Limb (tissue), 2 donors: ENCODE measurements around the gene ARRB1.

Source experiments
- DNase-seq, 2 donors: peaks; one replicate each; pipeline ENCODE4 v3.0.0-alpha.2; 2016; ENCODE audit errors: extremely low spot score in 2 of 2

Gene ARRB1

DNA sequence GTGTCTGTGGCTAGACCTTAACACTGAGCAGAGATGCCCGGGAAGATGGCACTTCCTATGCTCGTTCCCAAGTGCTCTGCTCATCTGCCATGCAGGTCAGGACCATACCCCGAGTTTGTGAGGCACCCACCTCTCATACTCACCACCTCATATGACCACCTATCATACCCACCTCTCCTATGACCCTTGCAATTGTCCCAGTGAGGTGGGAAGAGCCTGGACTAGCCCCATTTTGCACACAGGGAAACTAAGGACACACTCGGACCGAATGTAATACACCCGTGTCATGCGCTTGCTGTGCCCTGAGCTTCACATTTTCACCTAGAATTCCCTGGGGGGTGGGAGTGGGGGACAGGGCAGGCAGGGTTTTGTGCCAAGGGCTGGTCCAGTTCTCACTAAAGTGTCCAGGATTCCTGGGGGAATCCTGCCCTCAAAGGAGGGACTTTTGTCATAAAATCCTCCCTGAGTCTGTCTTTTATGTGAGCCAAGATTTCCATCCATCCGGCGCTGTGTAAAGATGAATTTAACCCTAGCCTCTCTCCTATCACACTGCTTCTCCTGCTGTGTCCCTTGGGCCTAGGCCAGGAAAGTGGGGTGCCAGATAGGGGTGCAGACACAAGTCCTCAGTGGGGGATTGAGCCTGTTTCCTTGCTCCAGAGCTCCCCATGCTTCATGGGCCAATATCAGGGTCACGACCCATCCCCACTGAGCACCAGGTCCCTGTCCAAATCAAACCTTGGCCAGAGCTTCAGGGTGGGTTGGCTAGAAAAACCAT is 90.9 kb downstream of the ARRB1 start:
- DNase-seq = peak in 1 of 2 donors; percentile 21

DNA sequence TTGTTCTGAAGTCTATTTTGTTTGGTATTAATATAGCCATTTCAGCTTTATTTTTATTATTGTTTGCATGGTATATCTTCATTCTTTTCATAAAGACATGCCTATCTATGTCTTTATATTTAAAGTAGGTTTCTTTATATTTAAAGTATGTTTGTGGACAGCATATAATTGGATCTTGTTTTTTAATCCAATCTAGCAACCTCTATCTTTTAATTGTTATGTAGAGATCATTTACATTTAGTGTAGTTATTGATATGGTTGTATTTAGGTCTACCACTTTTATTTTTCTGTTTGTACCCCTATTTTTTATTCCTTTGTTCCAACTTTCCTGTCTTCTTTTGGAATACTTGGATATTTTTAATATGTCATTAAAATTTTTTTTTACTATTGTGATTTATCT is 97.1 kb downstream of the ARRB1 start:
- DNase-seq = no peak

DNA sequence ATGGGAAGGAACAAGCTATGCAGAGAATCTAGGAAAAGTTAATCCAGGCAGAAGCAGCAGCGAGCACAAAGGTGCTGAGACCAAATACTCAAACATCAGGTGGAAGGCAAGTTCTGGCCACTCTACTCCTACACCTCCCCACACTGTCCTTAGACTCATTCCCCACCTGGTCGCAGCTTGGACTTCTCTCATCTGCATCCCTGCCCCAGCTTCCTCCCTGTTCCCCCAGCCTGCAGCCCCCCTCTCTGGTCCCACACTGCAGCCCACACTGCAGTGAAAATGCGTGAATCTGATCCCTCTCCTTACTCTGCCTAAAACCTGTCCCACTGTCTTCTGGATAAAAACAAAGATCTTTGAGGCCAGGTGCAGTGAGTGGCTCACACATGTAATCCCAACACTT is 101.8 kb downstream of the ARRB1 start:
- no peak for DNase-seq

DNA sequence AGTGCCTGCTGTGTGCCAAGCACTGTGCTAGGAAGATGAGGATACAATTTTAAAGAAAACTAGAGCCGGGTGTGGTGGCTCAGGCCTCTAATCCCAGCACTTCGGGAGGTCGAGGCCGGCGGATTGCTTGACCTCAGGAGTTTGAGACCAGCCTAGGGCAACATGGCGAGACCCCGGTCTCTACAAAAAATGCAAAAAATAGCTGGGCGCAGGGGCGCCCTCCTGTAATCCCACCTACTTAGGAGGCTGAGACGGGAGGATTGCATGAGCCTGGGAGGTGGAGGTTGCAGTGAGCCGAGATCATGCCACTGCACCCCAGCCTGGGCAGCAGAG is 102.6 kb downstream of the ARRB1 start:
- DNase-seq = no peak

DNA sequence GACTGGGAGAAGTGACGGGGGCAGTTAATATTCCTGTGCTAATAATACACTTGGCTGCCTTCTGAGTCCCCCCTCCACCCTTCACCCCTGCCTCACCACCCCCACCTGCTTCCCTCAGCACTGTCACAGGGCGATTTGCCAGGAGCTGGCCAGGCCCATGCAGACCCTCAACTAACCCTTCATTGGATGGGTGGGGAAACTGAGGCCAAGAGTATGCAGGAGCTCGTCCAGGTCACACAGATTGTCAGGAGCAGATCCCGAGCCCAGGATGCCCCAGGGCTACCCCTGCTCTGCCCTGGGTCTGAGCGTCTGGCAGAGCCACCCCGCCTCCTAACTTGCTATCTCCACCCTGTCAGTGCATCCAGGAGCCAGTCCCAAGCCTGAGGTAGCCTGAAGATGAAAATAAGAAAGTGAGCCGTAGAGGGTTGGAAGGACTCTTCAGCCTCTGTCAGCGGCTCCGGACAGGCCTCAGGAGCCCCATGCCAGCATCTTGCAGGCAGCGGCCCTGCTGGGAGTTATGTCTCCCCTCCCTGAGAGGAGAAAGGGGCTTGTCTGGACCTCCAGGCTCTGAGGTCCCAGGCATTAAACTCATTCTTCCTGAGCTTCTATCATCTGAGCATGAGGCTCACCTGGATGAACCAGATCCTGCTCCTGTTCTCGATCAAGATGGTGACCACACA is 104.7 kb downstream of the ARRB1 start:
- no peak for DNase-seq

DNA sequence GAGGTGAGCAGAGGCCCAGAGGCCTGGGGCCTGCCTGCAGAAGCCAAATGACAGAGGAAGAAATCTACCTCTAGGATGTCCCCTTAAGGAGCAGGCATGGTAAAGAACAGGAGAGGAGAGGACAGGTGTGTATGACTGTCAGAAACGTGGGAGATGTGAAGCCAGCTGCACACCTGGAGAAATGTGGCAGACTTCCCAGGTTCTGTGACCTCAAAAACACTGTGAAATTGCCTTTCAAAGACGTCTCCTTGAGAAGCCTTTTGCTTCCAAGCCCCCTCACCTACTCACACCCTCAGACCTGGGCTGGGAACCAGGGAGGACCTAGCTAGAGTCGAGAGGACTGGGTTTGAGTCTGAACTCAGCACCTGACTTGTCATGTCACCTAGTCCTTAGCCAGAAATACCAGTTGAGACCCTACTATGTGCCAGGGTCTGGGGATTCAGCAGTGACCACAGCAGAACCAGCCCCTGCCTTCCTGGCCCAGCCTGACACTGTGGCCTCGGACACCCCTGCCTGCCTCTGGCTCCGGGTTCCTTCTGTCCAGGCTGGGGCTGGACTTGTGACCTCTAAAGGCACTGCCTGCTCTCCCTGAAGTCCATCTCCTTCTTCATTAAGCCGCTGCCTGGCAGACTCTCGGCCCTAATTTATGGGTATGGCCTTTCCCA is 105.3 kb downstream of the ARRB1 start:
- no peak for DNase-seq

DNA sequence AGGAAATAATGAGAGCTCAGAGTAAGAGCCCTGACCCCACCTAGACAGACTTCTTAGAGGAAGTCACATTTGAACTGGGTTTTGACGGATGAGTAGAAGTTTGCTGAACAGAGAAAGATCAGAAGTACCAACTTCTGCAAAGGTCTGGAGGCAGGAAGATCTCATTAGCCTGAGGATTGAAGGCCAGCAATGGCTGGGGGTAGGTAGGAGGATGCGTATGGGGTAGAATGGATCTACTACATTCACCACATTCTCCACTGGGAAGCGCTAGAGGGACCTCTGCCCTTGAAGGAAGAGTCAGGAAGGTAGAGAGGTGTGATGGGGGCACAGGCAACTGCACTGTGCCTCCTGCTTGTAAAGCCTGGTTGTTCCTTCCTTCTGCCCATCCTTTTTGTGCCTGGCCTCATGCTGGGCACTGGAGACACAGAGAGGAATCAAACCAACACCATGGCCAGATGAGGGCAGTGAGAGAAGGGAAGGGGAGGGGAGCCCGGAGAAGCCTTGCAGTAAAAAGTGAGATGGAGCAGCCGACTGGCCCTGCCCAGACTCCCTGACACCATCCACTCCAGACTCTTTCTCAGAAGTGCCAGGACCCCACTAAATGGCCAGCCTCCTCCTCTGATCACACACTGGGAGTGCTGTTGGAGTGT is 106.0 kb downstream of the ARRB1 start:
- DNase-seq = peak in 1 of 2 donors; percentile 11

DNA sequence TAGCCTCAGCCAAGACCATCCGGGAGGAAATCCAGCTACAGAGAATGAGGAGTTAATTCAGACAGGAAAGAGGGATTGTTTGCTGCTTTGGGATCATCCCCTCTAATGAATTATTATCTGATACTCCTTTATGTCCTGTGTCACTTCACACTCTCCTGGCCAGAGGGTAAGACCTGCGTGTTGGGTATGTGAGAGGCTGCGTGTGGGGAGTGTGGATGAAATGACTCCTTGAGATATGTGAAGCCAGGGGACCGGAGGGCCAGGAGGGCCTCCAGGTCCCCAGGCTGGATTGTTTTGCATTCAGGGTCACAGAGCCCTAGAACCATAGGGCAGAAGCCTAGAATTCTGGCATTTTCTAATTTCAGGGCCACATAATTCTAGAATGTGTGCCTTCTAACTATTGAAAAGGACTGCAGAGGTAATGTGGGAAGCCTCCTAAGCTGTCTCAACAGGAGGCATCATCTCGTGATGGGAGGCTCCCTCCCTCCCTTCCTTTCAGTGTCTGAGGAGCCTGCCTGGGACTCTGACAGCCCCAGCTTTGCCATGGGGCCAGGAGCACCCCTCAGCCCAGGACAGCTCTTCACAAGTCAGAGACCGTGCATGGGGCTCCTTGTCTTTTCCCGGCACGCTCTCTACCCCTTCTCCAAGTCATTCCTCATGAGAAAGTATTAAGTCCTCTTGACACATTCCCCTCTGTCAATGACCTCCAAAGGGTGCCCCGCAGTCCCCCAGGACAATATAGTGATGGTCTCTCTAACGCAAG is 107.2 kb downstream of the ARRB1 start:
- DNase-seq = peak in 1 of 2 donors; percentile 7

DNA sequence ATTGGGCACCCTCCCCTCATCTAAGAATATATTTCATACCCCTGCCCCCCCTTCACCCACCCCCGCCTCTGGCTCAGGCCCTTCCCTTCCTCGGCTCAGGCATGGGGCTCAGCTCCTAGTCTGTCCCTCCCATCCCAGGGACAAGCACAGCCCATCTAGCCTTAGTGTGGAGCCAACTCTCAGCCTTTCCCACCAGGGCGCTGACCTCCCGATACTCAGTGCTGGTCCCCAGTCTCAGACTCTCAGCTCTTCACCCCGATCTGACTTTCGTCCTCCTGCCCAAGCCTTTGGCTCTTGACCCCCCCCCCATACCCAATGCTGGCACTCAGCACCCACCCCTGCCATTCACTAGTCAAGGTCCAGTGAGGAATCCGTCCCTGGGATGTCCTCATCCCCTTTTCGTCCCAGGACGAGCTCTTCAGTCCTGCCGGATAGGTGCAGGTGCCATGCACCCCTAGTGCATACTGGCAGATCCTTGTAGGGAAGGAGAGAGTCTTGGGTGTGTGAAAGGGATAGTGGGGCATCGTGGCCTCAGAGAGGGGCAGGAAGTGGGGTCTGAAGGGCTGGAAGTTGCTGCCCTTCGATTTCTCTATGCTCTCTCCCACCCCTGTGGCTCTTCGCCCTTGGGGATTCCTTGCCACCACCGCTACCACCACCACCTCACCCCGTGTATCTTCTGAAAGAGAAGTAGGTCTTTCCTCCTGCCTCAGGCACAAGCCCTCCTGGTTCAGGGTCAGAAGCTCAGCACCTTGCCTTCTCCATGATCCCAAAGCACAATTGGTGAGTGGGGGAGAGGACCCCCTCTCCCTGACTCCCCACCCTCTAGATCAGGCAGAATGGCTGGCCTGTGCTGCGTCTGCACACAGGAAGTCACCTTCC is 108.5 kb downstream of the ARRB1 start:
- DNase-seq = peak in 1 of 2 donors; percentile 26

DNA sequence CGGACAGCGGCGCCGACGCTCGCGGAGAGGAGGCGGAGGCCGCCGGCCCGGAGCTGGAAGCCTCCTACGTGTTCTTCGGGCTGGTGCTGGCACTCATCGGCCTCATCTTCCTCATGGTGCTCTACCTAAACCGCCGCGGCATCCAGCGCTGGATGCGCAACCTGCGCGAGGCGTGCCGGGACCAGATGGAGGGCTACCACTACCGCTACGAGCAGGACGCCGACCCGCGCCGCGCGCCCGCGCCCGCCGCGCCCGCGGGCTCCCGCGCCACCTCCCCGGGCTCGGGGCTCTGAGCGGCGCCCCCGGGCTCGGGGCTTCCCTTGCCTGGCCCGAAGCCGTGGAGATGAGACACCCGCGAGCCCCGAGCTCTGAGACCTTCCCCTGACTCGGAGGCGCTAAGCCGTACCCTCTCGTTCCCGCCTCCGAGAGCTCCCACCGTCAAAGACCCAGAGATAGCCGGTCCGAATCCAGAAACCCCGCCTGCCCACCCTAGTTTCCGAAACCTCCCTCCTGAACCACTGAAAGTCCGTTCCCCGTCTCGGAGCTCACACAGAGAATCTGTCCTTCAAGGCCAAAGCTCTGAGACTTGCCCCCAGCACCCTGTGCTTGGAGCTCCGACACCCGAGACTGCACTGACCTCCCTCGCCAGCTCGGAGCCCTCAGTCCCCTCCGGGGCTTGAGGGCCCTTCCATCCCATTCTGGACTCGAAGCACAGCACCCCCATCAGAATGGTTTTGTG is 109.4 kb downstream of the ARRB1 start:
- no peak for DNase-seq

DNA sequence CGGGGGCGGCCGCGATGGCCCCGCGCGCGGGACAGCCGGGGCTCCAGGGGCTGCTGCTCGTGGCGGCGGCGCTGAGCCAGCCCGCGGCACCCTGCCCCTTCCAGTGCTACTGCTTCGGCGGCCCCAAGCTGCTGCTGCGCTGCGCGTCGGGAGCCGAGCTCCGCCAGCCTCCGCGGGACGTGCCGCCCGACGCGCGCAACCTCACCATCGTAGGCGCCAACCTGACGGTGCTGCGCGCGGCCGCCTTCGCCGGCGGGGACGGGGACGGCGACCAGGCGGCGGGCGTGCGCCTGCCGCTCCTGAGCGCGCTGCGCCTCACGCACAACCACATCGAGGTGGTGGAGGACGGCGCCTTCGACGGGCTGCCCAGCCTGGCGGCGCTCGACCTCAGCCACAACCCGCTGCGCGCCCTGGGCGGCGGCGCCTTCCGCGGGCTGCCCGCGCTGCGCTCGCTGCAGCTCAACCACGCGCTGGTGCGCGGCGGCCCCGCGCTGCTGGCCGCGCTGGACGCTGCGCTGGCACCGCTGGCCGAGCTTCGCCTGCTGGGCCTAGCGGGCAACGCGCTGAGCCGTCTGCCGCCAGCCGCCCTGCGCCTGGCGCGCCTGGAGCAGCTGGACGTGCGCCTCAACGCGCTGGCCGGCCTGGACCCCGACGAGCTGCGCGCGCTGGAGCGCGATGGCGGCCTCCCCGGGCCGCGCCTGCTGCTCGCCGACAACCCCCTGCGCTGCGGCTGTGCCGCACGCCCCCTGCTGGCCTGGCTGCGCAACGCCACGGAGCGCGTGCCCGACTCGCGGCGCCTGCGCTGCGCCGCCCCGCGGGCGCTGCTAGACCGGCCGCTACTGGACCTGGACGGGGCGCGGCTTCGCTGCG is 110.2 kb downstream of the ARRB1 start:
- peak; percentile 82 to 94 for DNase-seq

DNA sequence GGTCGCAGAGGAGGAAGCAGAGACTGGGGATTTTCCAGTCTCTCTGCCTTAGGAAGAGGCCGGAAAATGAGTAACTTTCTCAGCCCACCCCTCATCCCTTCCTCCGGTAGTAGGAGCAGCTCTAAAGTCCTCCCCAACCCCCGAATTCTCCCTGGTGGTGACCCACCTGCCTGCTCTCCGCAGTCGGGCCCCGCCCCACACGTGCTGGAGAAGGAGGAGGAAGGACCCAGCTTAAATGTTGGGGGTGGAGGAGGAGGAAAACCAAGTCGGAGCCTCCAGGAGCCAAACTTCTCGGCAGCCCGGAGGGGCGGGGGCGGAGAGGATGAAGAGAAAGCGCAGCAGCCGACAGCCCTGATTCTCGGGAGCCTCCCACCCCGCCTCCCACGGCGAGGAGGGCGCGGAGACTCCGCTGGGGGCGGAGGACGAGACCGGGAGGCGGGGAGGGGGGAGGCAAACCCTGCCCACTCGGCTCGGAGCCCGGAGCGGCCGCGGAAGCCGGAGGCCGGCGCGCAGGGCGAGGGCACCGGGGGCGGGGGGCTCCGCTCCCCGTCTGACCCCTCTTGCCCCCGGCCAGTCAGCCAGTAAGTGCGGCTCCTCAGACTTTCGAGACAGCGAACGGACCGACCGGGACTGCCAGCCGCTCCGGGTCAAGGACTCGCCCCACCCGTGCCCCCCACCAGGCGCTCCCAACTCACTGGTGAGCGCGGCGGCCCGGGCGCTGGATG is 111.0 kb downstream of the ARRB1 start, which contains the start of gene TPBGL:
TPBGL (plus strand) TSS at position 464 of the 725 bp plus-strand sequence. CDS start 276 bp downstream, outside the sequence.
- DNase-seq = peak in 1 of 2 donors; percentile 55

DNA sequence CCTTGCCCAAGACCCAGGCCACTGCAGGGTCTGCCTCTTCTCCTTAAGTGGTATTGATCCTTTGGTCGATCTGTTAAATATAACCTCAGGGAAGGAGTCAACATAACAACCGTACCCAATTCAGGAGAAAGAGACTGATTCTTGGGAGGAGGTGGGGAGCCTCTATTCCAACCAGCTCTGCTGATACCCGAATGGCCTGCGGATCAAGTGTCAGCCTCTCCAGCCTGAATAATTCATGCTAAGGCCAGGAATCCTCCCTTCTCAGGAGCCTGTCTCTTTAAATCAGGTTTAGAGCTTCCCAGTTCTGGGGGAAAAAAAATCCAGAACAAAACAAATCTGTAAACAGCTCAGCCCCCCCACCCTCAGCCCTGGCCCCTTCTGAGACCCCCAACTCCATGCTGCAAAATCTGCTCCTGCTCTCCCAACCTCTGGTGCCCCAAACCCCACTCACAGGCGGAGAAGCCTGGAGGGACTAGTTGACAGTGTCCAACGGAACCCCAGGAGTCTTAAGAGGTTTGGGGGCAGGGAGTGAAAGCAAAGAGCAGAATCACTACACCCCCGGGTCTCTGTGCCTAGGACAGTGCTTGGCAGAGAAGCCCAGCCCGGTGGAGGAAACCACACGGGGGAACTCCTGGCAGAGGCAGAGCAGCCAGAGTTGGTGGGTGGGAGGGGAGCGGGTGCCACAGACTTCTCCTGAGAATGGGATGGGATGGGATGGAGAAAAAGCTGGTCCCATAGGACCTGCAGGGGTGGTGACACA is 111.8 kb downstream of the ARRB1 start:
- no peak for DNase-seq

DNA sequence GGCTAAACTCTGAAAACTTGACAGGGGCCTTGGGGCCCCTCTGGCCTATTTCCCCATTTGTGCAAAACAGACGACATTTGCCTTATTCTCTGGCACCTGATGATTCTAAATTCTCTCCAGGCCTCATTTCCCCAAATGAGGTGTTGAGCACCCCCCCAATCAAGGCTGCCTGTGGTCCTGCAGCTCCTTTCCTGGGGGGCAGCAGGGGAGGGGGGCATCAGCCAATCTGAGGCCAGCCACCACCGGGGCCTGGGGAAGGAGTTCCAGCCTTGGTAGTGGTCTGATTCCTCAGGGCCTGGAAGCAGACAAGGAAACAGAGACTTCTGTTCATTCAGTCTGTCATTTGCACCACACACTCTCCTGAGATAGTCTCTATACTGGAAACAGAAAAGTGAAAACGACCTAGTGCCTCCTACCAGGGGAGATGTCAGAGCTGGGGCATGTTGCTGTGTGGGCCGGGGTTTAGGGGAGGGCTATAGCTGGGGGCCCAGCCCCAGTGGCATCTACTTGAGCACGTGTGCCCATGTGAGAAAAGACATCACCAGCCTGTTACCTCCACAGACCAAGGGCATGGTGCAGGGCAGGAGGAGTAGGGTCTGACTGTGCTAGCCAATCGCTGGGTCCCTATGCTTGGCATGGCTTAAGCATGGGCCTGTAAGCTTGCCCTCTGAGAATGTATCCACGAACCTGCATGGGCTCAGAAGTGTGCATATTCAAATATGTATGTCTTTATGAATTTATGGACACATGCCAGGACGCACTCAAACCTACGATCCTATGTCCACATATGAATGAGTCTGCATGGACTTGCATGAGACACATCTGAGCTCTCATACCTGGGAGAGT is 112.6 kb downstream of the ARRB1 start:
- DNase-seq = no peak

DNA sequence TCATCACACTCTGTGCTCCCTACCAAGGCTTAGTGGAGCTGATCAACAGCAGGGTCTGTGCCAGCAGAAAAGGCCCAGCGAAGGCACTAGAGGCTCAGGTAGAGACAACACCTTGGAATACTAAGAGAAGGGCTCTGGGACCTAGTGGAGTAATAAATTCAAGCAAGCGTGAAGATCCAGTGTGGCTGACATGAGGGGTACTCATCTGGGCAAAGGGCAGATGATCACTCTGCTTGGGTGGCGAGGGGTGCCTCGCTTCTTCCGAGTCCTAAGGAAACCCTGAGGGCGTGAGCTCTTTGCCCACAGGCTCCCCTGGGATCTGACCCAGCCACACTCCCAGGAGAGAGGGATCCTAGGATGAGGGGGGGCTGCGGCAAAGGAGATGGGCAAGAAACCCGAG is 114.4 kb downstream of the ARRB1 start:
- DNase-seq = no peak

DNA sequence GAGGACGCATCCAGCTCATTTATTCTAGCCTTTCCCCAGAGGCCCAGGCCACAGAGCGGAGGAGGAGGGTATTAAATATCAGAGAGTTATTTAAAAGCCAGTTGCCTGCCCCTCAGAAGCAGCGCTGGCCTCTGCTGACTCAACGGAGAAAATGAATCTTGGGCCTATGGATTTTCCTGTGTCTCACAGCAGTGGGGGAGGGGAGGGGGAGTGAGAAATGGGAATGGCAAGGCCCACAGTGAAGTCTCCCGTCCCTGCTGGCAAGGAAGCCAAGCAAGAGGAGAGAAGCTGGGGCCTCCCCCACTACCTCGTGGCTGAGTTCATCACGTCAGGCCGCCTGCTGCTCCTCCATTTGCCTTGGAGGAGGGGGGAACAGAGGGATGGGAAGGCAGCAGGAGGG is 115.4 kb downstream of the ARRB1 start:
- DNase-seq = no peak
